ENCODE data around the gene ADAMTS3. TPM values are rescaled to one million over a fixed set of nuclear protein-coding genes. Genes with fewer than 3 reads are reported as not detected.

The ADAMTS3 gene
- total RNA-seq, 1 donor from 2014 or later, result 7.4 TPM

DNA sequence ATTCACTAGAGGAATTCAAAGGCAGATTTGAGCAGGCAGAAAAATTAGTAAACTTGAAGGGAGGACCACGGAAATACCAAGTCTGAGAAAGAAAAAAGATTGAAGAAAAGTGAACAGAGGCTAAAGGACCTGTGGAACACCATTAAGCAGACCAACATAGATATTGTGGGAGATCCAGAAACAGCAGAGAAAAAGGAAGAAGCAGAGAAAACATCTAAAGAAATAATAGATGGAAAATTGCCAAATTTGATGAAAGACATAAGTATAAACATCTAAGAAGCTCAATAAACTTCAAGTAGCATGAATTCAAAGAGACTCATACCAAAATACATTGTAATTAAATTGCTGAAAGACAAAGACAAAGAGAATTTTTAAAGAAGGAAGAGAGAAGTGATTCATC is 31.0 kb downstream of the ADAMTS3 start:
- no peak for DNase-seq (ENCODE audit: low spot score)
- H3K4me3 Mint-ChIP-seq (ENCODE audit: unreplicated experiment), result no peak overlapping the region

GRCh38 chr4:72536443-72536842 is 32.6 kb downstream of the ADAMTS3 start:
- Mint-ChIP-seq H3K9me3 (ENCODE audit: unreplicated experiment) (peaks cover 4% of the 10 kb centered on the region), H3K36me3 (ENCODE audit: low read depth, unreplicated experiment) (peaks cover 19% of the 10 kb centered on the region)

More for the DNA sequence above, 31.0 kb downstream of the ADAMTS3 start:
- Mint-ChIP-seq H3K9me3 (ENCODE audit: unreplicated experiment) (peaks cover 4% of the 10 kb centered on the region), H3K27ac (ENCODE audit: unreplicated experiment) (no peak overlapping the region), H3K27me3 (ENCODE audit: unreplicated experiment) (no peaks in the 10 kb centered on the region), H3K36me3 (ENCODE audit: low read depth, unreplicated experiment) (peaks cover 23% of the 10 kb centered on the region), H3K4me1 (ENCODE audit: unreplicated experiment) (peaks cover 5% of the 10 kb centered on the region)
- TF ChIP-seq, protein P1, sequence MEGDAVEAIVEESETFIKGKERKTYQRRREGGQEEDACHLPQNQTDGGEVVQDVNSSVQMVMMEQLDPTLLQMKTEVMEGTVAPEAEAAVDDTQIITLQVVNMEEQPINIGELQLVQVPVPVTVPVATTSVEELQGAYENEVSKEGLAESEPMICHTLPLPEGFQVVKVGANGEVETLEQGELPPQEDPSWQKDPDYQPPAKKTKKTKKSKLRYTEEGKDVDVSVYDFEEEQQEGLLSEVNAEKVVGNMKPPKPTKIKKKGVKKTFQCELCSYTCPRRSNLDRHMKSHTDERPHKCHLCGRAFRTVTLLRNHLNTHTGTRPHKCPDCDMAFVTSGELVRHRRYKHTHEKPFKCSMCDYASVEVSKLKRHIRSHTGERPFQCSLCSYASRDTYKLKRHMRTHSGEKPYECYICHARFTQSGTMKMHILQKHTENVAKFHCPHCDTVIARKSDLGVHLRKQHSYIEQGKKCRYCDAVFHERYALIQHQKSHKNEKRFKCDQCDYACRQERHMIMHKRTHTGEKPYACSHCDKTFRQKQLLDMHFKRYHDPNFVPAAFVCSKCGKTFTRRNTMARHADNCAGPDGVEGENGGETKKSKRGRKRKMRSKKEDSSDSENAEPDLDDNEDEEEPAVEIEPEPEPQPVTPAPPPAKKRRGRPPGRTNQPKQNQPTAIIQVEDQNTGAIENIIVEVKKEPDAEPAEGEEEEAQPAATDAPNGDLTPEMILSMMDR (IDR thresholded peaks at IDR 0.05; ENCODE audit: unreplicated experiment), result no peak

DNA sequence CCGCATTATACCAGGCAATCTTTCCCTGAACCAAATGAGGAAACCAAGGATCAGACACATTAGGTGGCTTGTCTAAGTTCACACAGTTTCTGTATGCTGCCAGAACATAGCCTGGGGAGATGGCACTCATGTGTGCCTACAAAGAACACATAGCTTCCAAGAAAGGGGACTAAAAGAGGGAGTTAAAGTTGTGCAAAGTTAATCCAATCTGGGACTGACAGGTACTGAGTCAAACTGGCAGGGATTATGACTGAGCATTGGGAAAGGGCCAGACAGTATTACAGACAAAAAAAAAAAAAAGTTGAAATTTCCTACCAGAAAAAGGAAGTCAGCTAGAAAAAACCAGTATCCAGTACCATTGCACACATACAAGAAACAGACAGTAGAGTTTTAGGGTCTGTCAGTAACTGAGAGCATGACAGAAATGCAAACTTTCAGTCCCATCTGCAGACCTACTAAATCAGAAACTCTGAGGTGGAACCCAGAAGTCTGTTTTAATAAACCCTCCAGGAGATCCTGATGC is 37.2 kb downstream of the ADAMTS3 start:
- H3K4me1 Mint-ChIP-seq (ENCODE audit: unreplicated experiment), result peaks cover 5% of the 10 kb centered on the region
- no peak overlapping the region for H3K4me3 Mint-ChIP-seq (ENCODE audit: unreplicated experiment)
- TF ChIP-seq, protein P1 (IDR thresholded peaks at IDR 0.05; ENCODE audit: unreplicated experiment), result no peak
- no peak for DNase-seq (ENCODE audit: low spot score)
- H3K9me3 Mint-ChIP-seq (ENCODE audit: unreplicated experiment), result no peaks in the 10 kb centered on the region
- H3K36me3 Mint-ChIP-seq (ENCODE audit: low read depth, unreplicated experiment), result no peaks in the 10 kb centered on the region
- no peak overlapping the region for H3K27ac Mint-ChIP-seq (ENCODE audit: unreplicated experiment)
- H3K27me3 Mint-ChIP-seq (ENCODE audit: unreplicated experiment), result no peaks in the 10 kb centered on the region

More at GRCh38 chr4:72536443-72536842, 32.6 kb downstream of the ADAMTS3 start:
- peaks cover 5% of the 10 kb centered on the region for H3K4me1 Mint-ChIP-seq (ENCODE audit: unreplicated experiment)
- H3K27me3 Mint-ChIP-seq (ENCODE audit: unreplicated experiment), result no peaks in the 10 kb centered on the region
- DNase-seq (ENCODE audit: low spot score), result no peak
- no peak overlapping the region for H3K4me3 Mint-ChIP-seq (ENCODE audit: unreplicated experiment)
- H3K27ac Mint-ChIP-seq (ENCODE audit: unreplicated experiment), result no peak overlapping the region
- TF ChIP-seq, protein P1 (IDR thresholded peaks at IDR 0.05; ENCODE audit: unreplicated experiment), result no peak

GRCh38 chr4:72531322-72531721 is 37.7 kb downstream of the ADAMTS3 start:
- DNase-seq (ENCODE audit: low spot score), result no peak
- Mint-ChIP-seq H3K4me1 (ENCODE audit: unreplicated experiment) (peaks cover 5% of the 10 kb centered on the region), H3K27ac (ENCODE audit: unreplicated experiment) (no peak overlapping the region), H3K36me3 (ENCODE audit: low read depth, unreplicated experiment) (no peaks in the 10 kb centered on the region), H3K27me3 (ENCODE audit: unreplicated experiment) (no peaks in the 10 kb centered on the region), H3K4me3 (ENCODE audit: unreplicated experiment) (no peak overlapping the region), H3K9me3 (ENCODE audit: unreplicated experiment) (no peaks in the 10 kb centered on the region)
- TF ChIP-seq, protein P1 (IDR thresholded peaks at IDR 0.05; ENCODE audit: unreplicated experiment), result no peak

- TF ChIP-seq, protein P1 (IDR thresholded peaks at IDR 0.05; ENCODE audit: unreplicated experiment), result no peak
- no peaks in the 10 kb centered on the region for H3K36me3 Mint-ChIP-seq (ENCODE audit: low read depth, unreplicated experiment)
- no peak overlapping the region for H3K4me3 Mint-ChIP-seq (ENCODE audit: unreplicated experiment)
- no peak overlapping the region for H3K27ac Mint-ChIP-seq (ENCODE audit: unreplicated experiment)
- no peaks in the 10 kb centered on the region for H3K9me3 Mint-ChIP-seq (ENCODE audit: unreplicated experiment)
- H3K4me1 Mint-ChIP-seq (ENCODE audit: unreplicated experiment), result no peaks in the 10 kb centered on the region
- DNase-seq (ENCODE audit: low spot score), result no peak
- H3K27me3 Mint-ChIP-seq (ENCODE audit: unreplicated experiment), result no peaks in the 10 kb centered on the region
Observed at GRCh38 chr4:72529148-72529822, 39.7 kb downstream of the ADAMTS3 start.
